ENCODE data around the gene PRLR. TPM values are rescaled to one million over a fixed set of nuclear protein-coding genes. Genes with fewer than 3 reads are reported as not detected.

The PRLR gene
- total and polyA plus RNA-seq, 9 of the 15 experiments (the other 6 are each of a cell fraction or from before 2014, with no cell fraction given): 0.02 TPM; not detected in 8

DNA sequence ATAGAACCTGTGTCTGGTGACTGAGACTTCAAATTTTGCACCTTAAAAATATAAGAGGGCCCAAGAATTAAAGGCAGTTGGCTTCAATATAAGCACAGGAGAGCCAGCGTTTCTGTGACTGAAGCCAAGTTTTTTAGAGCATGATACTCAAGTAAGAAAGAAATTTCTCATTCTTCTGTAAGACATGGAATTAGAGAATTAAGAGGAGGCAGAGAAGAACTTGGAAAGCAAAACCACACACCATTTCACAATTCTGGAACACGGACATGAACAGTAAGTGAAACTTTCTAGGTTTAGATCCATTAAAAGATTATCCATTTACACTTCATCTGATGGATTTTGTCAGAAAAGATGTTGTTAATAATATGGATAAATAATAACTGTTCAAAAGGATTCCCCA lies 173.6 kb downstream of the PRLR start:
- H3K4me3 ChIP-seq: no peak overlapping the region
- no peak for FAIRE-seq
- in situ Hi-C loops (cut with MboI): no loop called here
- intact Hi-C loops (cut with micrococcal nuclease): no loop called here
- no peaks in the 10 kb centered on the region for H4K20me1 ChIP-seq (replicated peaks; ENCODE audit: control insufficient read depth, insufficient read depth, low read length)
- ATAC-seq: no peak
- 0% methylated on average over 2 of the region's 2 CpGs for WGBS (ENCODE audit: insufficient coverage, low coverage, missing lambda C conversion rate)
- ChIA-PET POLR2A (interaction anchor here (0.6 to 0.7 kb wide), 2 partner anchors 69 to 192 kb away, joined by 3 read pairs; no protein-coding TSS in a partner anchor), CTCF (ENCODE audit: low intra/inter-chr PET ratio) (no interaction called here)
- no peaks in the 10 kb centered on the region for H3K9me1 ChIP-seq (ENCODE audit: control insufficient read depth, insufficient read depth, low read length)
- no peak overlapping the region for H2AFZ ChIP-seq (ENCODE audit: low read depth, low read length)
- no peak overlapping the region for H3K9ac ChIP-seq (ENCODE audit: insufficient read depth in 1 of 2, low read depth in 2 of 2, low read length in 2 of 2)
- H3K27me3 ChIP-seq (ENCODE audit: control insufficient read depth in 2 of 2, insufficient read depth in 2 of 2, low read length in 2 of 2): no peaks in the 10 kb centered on the region
- H3K27ac ChIP-seq (ENCODE audit: extremely low read depth, low read depth, low read length): no peak overlapping the region
- H3K9me3 ChIP-seq (replicated peaks; ENCODE audit: control insufficient read depth, insufficient read depth, low read depth, low read length): no peaks in the 10 kb centered on the region
- no peaks in the 10 kb centered on the region for H3K79me2 ChIP-seq (ENCODE audit: control insufficient read depth, insufficient read depth, low read length)
- H3K4me1 ChIP-seq (replicated peaks in 1 of 2; ENCODE audit: control insufficient read depth in 2 of 2, insufficient read depth in 2 of 2, low read length in 2 of 2): no peaks in the 10 kb centered on the region
- H3K36me3 ChIP-seq (ENCODE audit: control insufficient read depth, insufficient read depth, low read length): no peaks in the 10 kb centered on the region
- no TSS peak for BruUV-seq (replicated peaks)
- no peak overlapping the region for H3K4me2 ChIP-seq (ENCODE audit: insufficient read depth, low read length)
- TF ChIP-seq, protein P1, sequence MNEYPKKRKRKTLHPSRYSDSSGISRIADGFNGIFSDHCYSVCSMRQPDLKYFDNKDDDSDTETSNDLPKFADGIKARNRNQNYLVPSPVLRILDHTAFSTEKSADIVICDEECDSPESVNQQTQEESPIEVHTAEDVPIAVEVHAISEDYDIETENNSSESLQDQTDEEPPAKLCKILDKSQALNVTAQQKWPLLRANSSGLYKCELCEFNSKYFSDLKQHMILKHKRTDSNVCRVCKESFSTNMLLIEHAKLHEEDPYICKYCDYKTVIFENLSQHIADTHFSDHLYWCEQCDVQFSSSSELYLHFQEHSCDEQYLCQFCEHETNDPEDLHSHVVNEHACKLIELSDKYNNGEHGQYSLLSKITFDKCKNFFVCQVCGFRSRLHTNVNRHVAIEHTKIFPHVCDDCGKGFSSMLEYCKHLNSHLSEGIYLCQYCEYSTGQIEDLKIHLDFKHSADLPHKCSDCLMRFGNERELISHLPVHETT (CRISPR knock-in tag; conservative IDR thresholded peaks at IDR 0.05 in 1 of 2, IDR thresholded peaks at IDR 0.05 in 1 of 2): no peak
- no peak for DNase-seq (ENCODE audit: extremely low read depth in 1 of 4, low spot score in 3 of 4)

DNA sequence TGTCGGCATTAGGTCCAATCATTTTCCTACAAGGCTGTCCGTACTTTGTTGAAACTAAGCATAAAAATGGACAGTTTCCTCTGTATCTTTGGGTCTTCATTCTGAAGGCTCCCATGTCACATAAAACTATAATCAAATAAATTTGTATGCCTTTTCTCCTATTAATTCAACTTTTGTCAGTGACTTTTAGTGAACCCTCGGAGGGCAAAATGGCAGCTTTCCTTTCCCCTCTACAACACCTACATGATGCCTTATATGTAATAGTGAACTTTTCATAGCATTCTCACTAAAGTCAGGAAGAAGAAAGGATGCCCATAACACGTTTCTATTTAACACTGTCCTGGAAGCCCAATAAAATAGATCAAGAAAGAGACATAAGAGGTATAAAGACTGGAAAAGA lies 177.4 kb downstream of the PRLR start:
- Histone ChIP-seq H3K9me3 (replicated peaks; ENCODE audit: control insufficient read depth, insufficient read depth, low read depth, low read length) (no peaks in the 10 kb centered on the region), H3K79me2 (ENCODE audit: control insufficient read depth, insufficient read depth, low read length) (no peaks in the 10 kb centered on the region), H3K4me1 (replicated peaks in 1 of 2; ENCODE audit: control insufficient read depth in 2 of 2, insufficient read depth in 2 of 2, low read length in 2 of 2) (no peaks in the 10 kb centered on the region), H2AFZ (ENCODE audit: low read depth, low read length) (no peak overlapping the region), H3K9me1 (ENCODE audit: control insufficient read depth, insufficient read depth, low read length) (no peaks in the 10 kb centered on the region), H3K27ac (ENCODE audit: extremely low read depth, low read depth, low read length) (no peak overlapping the region), H3K4me2 (ENCODE audit: insufficient read depth, low read length) (no peak overlapping the region), H4K20me1 (replicated peaks; ENCODE audit: control insufficient read depth, insufficient read depth, low read length) (no peaks in the 10 kb centered on the region), H3K36me3 (ENCODE audit: control insufficient read depth, insufficient read depth, low read length) (no peaks in the 10 kb centered on the region), H3K27me3 (ENCODE audit: control insufficient read depth in 2 of 2, insufficient read depth in 2 of 2, low read length in 2 of 2) (peaks cover 0 to under 1% of the 10 kb centered on the region in 2 experiments; a peak in 3 of 5 replicates), H3K4me3 (no peak overlapping the region), H3K9ac (ENCODE audit: insufficient read depth in 1 of 2, low read depth in 2 of 2, low read length in 2 of 2) (no peak overlapping the region)
- TF ChIP-seq ZNF316 (IDR thresholded peaks at IDR 0.05): no peak
- TF ChIP-seq BRD9 (IDR thresholded peaks at IDR 0.05; ENCODE audit: low read depth, partially characterized antibody): no peak
- TF ChIP-seq, protein P2, sequence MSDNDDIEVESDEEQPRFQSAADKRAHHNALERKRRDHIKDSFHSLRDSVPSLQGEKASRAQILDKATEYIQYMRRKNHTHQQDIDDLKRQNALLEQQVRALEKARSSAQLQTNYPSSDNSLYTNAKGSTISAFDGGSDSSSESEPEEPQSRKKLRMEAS (CRISPR knock-in tag; IDR thresholded peaks at IDR 0.05): no peak
- TF ChIP-seq, protein P3, sequence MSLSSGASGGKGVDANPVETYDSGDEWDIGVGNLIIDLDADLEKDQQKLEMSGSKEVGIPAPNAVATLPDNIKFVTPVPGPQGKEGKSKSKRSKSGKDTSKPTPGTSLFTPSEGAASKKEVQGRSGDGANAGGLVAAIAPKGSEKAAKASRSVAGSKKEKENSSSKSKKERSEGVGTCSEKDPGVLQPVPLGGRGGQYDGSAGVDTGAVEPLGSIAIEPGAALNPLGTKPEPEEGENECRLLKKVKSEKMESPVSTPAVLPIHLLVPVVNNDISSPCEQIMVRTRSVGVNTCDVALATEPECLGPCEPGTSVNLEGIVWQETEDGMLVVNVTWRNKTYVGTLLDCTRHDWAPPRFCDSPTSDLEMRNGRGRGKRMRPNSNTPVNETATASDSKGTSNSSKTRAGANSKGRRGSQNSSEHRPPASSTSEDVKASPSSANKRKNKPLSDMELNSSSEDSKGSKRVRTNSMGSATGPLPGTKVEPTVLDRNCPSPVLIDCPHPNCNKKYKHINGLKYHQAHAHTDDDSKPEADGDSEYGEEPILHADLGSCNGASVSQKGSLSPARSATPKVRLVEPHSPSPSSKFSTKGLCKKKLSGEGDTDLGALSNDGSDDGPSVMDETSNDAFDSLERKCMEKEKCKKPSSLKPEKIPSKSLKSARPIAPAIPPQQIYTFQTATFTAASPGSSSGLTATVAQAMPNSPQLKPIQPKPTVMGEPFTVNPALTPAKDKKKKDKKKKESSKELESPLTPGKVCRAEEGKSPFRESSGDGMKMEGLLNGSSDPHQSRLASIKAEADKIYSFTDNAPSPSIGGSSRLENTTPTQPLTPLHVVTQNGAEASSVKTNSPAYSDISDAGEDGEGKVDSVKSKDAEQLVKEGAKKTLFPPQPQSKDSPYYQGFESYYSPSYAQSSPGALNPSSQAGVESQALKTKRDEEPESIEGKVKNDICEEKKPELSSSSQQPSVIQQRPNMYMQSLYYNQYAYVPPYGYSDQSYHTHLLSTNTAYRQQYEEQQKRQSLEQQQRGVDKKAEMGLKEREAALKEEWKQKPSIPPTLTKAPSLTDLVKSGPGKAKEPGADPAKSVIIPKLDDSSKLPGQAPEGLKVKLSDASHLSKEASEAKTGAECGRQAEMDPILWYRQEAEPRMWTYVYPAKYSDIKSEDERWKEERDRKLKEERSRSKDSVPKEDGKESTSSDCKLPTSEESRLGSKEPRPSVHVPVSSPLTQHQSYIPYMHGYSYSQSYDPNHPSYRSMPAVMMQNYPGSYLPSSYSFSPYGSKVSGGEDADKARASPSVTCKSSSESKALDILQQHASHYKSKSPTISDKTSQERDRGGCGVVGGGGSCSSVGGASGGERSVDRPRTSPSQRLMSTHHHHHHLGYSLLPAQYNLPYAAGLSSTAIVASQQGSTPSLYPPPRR (CRISPR knock-in tag; IDR thresholded peaks at IDR 0.05; ENCODE audit: borderline replicate concordance): no peak
- no peak for TF ChIP-seq L3MBTL2 (IDR thresholded peaks at IDR 0.05)
- TF ChIP-seq RFX7 (CRISPR knock-in tag; IDR thresholded peaks at IDR 0.05): no peak
- BruUV-seq (replicated peaks): no TSS peak
- FAIRE-seq: no peak
- ATAC-seq: no peak
- ChIA-PET CTCF (ENCODE audit: low intra/inter-chr PET ratio) (no interaction called here), POLR2A (no interaction called here)
- no peak for DNase-seq (ENCODE audit: extremely low read depth in 1 of 4, low spot score in 3 of 4)
- in situ Hi-C loops (cut with MboI) (no loop called here), intact Hi-C loops (cut with micrococcal nuclease) (no loop called here)
- 0% methylated on average over 4 of the region's 4 CpGs for WGBS (ENCODE audit: insufficient coverage, low coverage, missing lambda C conversion rate)

All from K562 (cell line).